ENCODE measurements around the gene ENDOD1. TPM values are rescaled to one million over a fixed set of nuclear protein-coding genes. Genes with fewer than 3 reads are reported as not detected.

The ENDOD1 gene
- total RNA-seq, 2 experiments from 2014 or later: 37.1 to 40.5 TPM

GRCh38 chr11:95175818-95176380 is 86.3 kb downstream of the ENDOD1 start:
- CTCF ChIA-PET: interaction anchor here (0.5 to 1.4 kb wide), 3 partner anchors 18 to 49 kb away, joined by 3 to 5 read pairs (median 3); no protein-coding TSS in a partner anchor
- ATAC-seq: no peak
- peaks cover 4% of the 10 kb centered on the region for H3K36me3 Mint-ChIP-seq
- no peaks in the 10 kb centered on the region for H3K27me3 Mint-ChIP-seq
- no peaks in the 10 kb centered on the region for H3K9me3 Mint-ChIP-seq (ENCODE audit: low read depth)
- no peak overlapping the region for H3K4me3 Mint-ChIP-seq
- DNase-seq: no peak
- H3K27ac Mint-ChIP-seq: no peak overlapping the region
- no peaks in the 10 kb centered on the region for H3K4me1 Mint-ChIP-seq

Other genes with a start within 250 kb of the ENDOD1 start
- gene CWC15, start 116.3 kb upstream of the ENDOD1 start, total RNA-seq: 10 to 100 TPM; 81.6 to 89.1 TPM
- gene KDM4D, start 116.1 kb upstream of the ENDOD1 start, total RNA-seq: 1 to 10 TPM; 1.3 to 1.4 TPM
- not detected for gene KDM4E, start 64.6 kb upstream of the ENDOD1 start, total RNA-seq
- not detected for gene KDM4F, start 40.4 kb upstream of the ENDOD1 start, total RNA-seq
- gene SRSF8, start 22.9 kb upstream of the ENDOD1 start, total RNA-seq: 10 to 100 TPM; 23.9 to 45.9 TPM
- gene SESN3, start 141.4 kb downstream of the ENDOD1 start, total RNA-seq: 10 to 100 TPM in 1 of 2 experiments, 1 to 10 TPM in 1; 9.3 to 24.3 TPM

Data from activated CD8-positive, alpha-beta memory T cell treated with anti-CD3 and anti-CD28 coated beads, Interleukin-2, amount 10 ng/mL, durations not matched to agents 7 days and 5 days (primary cell).